Tibial artery (tissue), 4 donors: Measurements from ENCODE around the gene KRT76.

Experiments
- DNase-seq, 2 donors: peaks; one replicate each; pipeline ENCODE4 v3.0.0-alpha.2; 2019
- H3K27ac ChIP-seq, 2 donors: fragments of 200-600 bp; sonication (generic) in 1 of 2; 1 replicate in 1 of 2; 2 replicates in 1 of 2; pipeline ENCODE4 v1.5.1; 2018 to 2019; ENCODE audit warnings: mild to moderate bottlenecking in 1 of 2
- H3K27me3 ChIP-seq, 2 donors: fragments of 200-600 bp; sonication (generic) in 1 of 2; one replicate each; pipeline versions ENCODE4 v1.5.1 to v1.6.0; 2016 to 2019
- H3K36me3 ChIP-seq, 3 donors: fragments of 200-600 bp; sonication (generic) in 2 of 3; one replicate each; pipeline ENCODE4 v1.5.1; 2016 to 2019; ENCODE audit warnings: mild to moderate bottlenecking in 2 of 3
- H3K4me1 ChIP-seq, 4 donors: fragments of 200-600 bp; sonication (generic) in 2 of 4; 1 replicate in 3 of 4; 2 replicates in 1 of 4; pipeline ENCODE4 v1.5.1; 2016 to 2019
- H3K4me3 ChIP-seq, 2 donors: fragments of 200-600 bp; sonication (generic) in 1 of 2; 1 replicate in 1 of 2; 2 replicates in 1 of 2; pipeline ENCODE4 v1.5.1; 2018 to 2019; ENCODE audit warnings: mild to moderate bottlenecking in 2 of 2
- H3K9me3 ChIP-seq, 3 donors: fragments of 200-600 bp; sonication (generic) in 1 of 3; one replicate each; pipeline ENCODE4 v1.5.1; 2016 to 2019
- CTCF ChIP-seq, 2 experiments: fragments of 200-600 bp in 1 of 2; fragments of 450-650 bp in 1 of 2; IDR thresholded peaks; one replicate each; pipeline ENCODE4 v1.5.1; 2017 to 2019; ENCODE audit warnings: antibody characterized with exemption in 2 of 2, mild to moderate bottlenecking in 1 of 2, moderate library complexity in 1 of 2
- intact Hi-C: fragments of 100-400 bp; cut with DNase I; formaldehyde crosslinking; loops from one replicate; pipeline ENCODE4 v1.15.0; 2023; ENCODE audit warnings: low total_unique reads

Gene KRT76

GRCh38 chr12:52735816-52736632 is 41.1 kb downstream of the KRT76 start:
- Histone ChIP-seq H3K27ac (no peak overlapping the region), H3K4me3 (no peak overlapping the region), H3K9me3 (no peaks in the 10 kb centered on the region), H3K27me3 (peaks cover 0 to 31% of the 10 kb centered on the region in 2 donors), H3K4me1 (no peaks in the 10 kb centered on the region), H3K36me3 (no peaks in the 10 kb centered on the region)
- no peak for TF ChIP-seq CTCF (IDR thresholded peaks at IDR 0.05)
- no peak for DNase-seq
- intact Hi-C loops: no loop called here

GRCh38 chr12:52735106-52735505 is 42.0 kb downstream of the KRT76 start:
- Histone ChIP-seq H3K9me3 (no peaks in the 10 kb centered on the region), H3K27me3 (peaks cover 0 to 31% of the 10 kb centered on the region in 2 donors), H3K4me1 (no peaks in the 10 kb centered on the region), H3K27ac (no peak overlapping the region), H3K36me3 (no peaks in the 10 kb centered on the region), H3K4me3 (no peak overlapping the region)
- TF ChIP-seq CTCF (IDR thresholded peaks at IDR 0.05): no peak
- intact Hi-C loops: no loop called here
- DNase-seq: no peak

- no peak overlapping the region for H3K4me3 ChIP-seq
- no peaks in the 10 kb centered on the region for H3K9me3 ChIP-seq
- H3K36me3 ChIP-seq: no peaks in the 10 kb centered on the region
- intact Hi-C loops: no loop called here
- H3K27me3 ChIP-seq: peaks cover 0 to 32% of the 10 kb centered on the region in 2 donors
- H3K27ac ChIP-seq: no peak overlapping the region
- no peaks in the 10 kb centered on the region for H3K4me1 ChIP-seq
- no peak for DNase-seq
- TF ChIP-seq CTCF (IDR thresholded peaks at IDR 0.05): no peak
Measured at GRCh38 chr12:52730793-52731192, 46.4 kb downstream of the KRT76 start.

- H3K9me3 ChIP-seq: no peaks in the 10 kb centered on the region
- no peaks in the 10 kb centered on the region for H3K36me3 ChIP-seq
- no peak overlapping the region for H3K4me3 ChIP-seq
- H3K27me3 ChIP-seq: peaks cover 0 to 30% of the 10 kb centered on the region in 2 donors
- no peak for TF ChIP-seq CTCF (IDR thresholded peaks at IDR 0.05)
- intact Hi-C loops: no loop called here
- no peaks in the 10 kb centered on the region for H3K4me1 ChIP-seq
- no peak overlapping the region for H3K27ac ChIP-seq
- DNase-seq: peak in 1 of 2 donors; percentile 15
Measured at GRCh38 chr12:52730383-52730782, 46.8 kb downstream of the KRT76 start.

- Histone ChIP-seq H3K4me1 (no peaks in the 10 kb centered on the region), H3K27me3 (peaks cover 0 to 20% of the 10 kb centered on the region in 2 donors), H3K36me3 (no peaks in the 10 kb centered on the region), H3K9me3 (no peaks in the 10 kb centered on the region), H3K27ac (no peak overlapping the region), H3K4me3 (no peak overlapping the region)
- DNase-seq: no peak
- TF ChIP-seq CTCF (IDR thresholded peaks at IDR 0.05): no peak
- intact Hi-C loops: no loop called here
Measured at GRCh38 chr12:52729147-52729546, 48.0 kb downstream of the KRT76 start.
